HCT116 (cell line): ENCODE measurements around the gene AKAP1.

Experiments used
- CTCF ChIP-seq, 3 experiments: fragments of 200-600 bp in 1 of 3; sonication (generic) in 1 of 3; IDR thresholded peaks in 2 of 3; conservative IDR thresholded peaks in 1 of 3; 2 replicates each; pipeline ENCODE4 v1.5.1; 2012 to 2017; ENCODE audit warnings: low read depth in 2 of 3, low read length in 2 of 3, antibody characterized with exemption in 1 of 3, borderline replicate concordance in 1 of 3, control low read depth in 1 of 3, mild to moderate bottlenecking in 1 of 3, mixed read lengths in 1 of 3, mixed run types in 1 of 3, moderate library complexity in 1 of 3; ENCODE audit not compliant: insufficient read depth in 1 of 3
- EZH2 ChIP-seq: fragments of 200-600 bp; sonication (generic); IDR thresholded peaks from 2 replicates; pipeline ENCODE4 v1.6.1; 2017; ENCODE audit warnings: antibody characterized with exemption, mixed run types
- EZH2phosphoT487 ChIP-seq: fragments of 200-600 bp; IDR thresholded peaks from 2 replicates; pipeline ENCODE4 v1.6.1; 2018; ENCODE audit warnings: antibody characterized with exemption, borderline replicate concordance
- JUND ChIP-seq: IDR thresholded peaks from 2 replicates; pipeline ENCODE4 v1.6.1; 2012
- MAX ChIP-seq: IDR thresholded peaks from 2 replicates; pipeline ENCODE4 v1.6.1; 2012
- POLR2A ChIP-seq: IDR thresholded peaks from 2 replicates; pipeline ENCODE4 v1.7.0; 2011; ENCODE audit warnings: borderline replicate concordance; ENCODE audit not compliant: insufficient read depth, insufficient read length; ENCODE audit errors: extremely low read depth
- POLR2AphosphoS5 ChIP-seq: IDR thresholded peaks from 2 replicates; pipeline ENCODE4 v1.6.1; 2011; ENCODE audit warnings: mild to moderate bottlenecking, low read depth, low read length, moderate library complexity
- REST ChIP-seq: IDR thresholded peaks from 2 replicates; pipeline ENCODE4 v1.6.1; 2012; ENCODE audit warnings: low read depth
- SRF ChIP-seq: IDR thresholded peaks from 2 replicates; pipeline ENCODE4 v1.6.1; 2012; ENCODE audit warnings: low read depth
- ZNF274 ChIP-seq: fragments of 200-500 bp; sonication (Bioruptor generic); IDR thresholded peaks from 2 replicates; pipeline ENCODE4 v1.6.1; 2014; ENCODE audit warnings: mild to moderate bottlenecking, low read depth, low read length, inconsistent platforms

- TF ChIP-seq CTCF (IDR thresholded peaks at IDR 0.05 in 2 of 3, conservative IDR thresholded peaks at IDR 0.05 in 1 of 3; ENCODE audit: borderline replicate concordance in 1 of 3, insufficient read depth in 1 of 3, low read depth in 2 of 3, low read length in 2 of 3), result no peak
- TF ChIP-seq POLR2AphosphoS5, result no peak
- TF ChIP-seq ZNF274, result no peak
- TF ChIP-seq EZH2, result no peak
- no peak for TF ChIP-seq POLR2A
- TF ChIP-seq JUND, result no peak
- no peak for TF ChIP-seq EZH2phosphoT487
- no peak for TF ChIP-seq MAX
- TF ChIP-seq SRF, result no peak
- no peak for TF ChIP-seq REST
These were observed 80.7 kb downstream of the AKAP1 start for GRCh38 chr17:57165754-57166153.
